Inferior parietal cortex (tissue), 1 donor: ENCODE data around the gene CCDC27.

Experiments
- DNase-seq: peaks from one replicate; pipeline ENCODE4 v3.0.0-alpha.2; 2016; ENCODE audit errors: extremely low spot score

The CCDC27 gene

GRCh38 chr1:3774946-3775489 lies 22.8 kb downstream of the CCDC27 start:
- no peak for DNase-seq

- peak; percentile 44 for DNase-seq
Observed at GRCh38 chr1:3775490-3776230, 23.4 kb downstream of the CCDC27 start.

DNA sequence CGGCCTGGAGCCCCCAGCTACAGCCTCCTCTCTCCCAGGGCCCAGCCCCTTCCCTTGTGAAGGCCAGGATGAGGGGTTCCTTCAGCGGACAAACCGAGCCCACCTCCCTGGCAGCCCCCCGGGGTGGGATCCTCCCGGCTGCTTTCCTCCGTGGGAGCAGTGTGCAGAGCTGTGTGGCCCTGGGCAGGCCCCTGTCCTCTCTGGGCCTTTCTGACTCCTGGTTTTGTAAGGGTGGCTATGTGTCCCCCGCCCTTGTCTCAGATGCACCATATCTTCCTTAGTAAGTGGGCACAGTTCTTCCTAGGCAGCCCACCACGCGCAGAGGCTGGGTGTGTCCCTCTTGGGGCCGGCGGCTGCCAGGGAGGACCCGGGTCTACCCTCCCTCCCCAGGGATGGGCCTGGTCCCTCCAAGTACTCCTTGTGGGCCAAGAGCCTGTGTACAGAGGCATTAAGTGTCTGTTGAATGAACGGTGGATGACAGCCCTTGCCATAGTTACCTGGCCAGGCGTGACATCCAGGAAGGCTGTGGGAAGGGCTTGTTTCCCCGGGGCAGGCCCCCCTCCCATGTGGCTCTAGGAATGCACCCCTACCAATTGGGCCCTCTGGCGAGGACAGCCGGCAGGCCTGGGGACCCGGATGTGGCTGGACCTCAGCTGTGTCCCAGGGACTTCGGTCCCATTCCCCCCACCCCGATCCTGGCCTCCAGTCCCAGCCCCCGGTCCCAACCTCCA lies 24.1 kb downstream of the CCDC27 start:
- DNase-seq: no peak

DNA sequence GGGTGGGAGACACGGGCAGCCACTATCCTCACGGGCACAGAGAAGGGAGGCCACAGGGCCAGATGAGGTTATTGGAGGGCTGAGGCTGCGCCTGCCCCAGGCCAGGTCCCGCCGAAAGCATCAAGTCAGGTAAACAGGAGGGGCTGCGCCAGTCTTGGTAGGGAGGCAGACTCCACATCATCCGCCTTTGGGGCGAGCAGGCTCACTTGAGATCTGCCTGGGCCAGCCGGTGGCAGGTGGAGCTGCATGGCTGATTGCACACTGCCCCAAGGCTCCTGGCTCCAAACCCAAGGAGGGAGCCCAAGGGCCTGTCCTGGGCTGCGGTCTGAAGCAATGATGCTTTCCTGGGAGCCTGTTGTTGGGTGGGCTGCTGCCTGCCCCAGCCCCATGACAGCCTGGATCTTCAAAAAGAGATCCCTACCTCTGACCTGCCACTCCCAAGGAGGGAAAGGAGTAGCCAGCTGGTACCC lies 24.9 kb downstream of the CCDC27 start:
- DNase-seq: no peak

DNA sequence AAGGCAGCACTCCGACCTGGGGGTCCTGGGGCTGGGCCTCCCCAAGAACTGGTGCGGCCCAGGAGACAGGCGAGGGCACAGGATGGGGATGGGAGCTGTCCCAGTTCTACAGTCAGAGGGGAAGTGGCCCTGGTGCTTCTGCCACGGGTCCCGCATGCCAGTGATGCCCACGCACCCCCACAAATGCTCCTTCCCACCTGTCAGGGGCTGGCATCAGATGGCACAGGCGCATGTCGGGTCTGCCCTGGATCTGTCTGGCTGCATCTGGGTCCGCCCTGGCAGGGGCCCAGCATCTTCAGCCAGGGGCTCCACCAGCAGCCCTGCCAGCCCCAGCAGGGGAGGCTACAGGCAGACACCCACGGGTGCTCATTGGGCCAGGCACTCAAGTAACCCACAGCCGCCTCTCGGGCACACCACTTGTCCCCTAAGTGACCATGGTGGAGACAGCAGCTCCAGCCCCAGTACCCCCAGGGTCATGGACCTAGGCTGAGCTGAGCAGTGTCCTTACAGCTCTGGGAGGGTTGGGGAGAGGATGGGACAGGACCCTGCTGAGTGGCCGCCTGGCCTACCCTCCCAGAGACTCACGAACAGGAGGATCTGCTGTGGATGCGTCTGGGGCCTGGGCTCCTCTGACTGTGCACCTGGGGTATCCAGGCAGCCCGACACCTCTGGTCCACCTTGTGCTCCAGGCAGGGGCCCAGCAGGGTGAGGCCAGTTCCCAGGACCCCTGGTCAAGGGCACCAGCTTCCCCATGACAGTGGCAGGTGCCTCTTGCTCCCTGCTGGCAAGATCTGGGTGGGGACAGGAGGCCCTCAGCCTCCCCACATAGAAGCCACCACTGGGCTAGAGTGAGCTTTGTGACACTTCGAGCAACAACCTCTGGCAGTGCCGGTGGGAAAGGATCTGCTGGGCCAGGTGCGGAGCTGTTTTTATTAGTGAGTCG lies 25.7 kb downstream of the CCDC27 start:
- no peak for DNase-seq

- DNase-seq: no peak
Observed at GRCh38 chr1:3778590-3779264, 26.5 kb downstream of the CCDC27 start.

- no peak for DNase-seq
Observed at GRCh38 chr1:3779265-3779911, 27.1 kb downstream of the CCDC27 start.

- no peak for DNase-seq
Observed at GRCh38 chr1:3779912-3780416, 27.7 kb downstream of the CCDC27 start.

GRCh38 chr1:3780901-3781300 lies 28.7 kb downstream of the CCDC27 start:
- no peak for DNase-seq

GRCh38 chr1:3783651-3784474 lies 31.6 kb downstream of the CCDC27 start:
- no peak for DNase-seq

- no peak for DNase-seq
Observed at GRCh38 chr1:3785045-3785444, 32.8 kb downstream of the CCDC27 start.

DNA sequence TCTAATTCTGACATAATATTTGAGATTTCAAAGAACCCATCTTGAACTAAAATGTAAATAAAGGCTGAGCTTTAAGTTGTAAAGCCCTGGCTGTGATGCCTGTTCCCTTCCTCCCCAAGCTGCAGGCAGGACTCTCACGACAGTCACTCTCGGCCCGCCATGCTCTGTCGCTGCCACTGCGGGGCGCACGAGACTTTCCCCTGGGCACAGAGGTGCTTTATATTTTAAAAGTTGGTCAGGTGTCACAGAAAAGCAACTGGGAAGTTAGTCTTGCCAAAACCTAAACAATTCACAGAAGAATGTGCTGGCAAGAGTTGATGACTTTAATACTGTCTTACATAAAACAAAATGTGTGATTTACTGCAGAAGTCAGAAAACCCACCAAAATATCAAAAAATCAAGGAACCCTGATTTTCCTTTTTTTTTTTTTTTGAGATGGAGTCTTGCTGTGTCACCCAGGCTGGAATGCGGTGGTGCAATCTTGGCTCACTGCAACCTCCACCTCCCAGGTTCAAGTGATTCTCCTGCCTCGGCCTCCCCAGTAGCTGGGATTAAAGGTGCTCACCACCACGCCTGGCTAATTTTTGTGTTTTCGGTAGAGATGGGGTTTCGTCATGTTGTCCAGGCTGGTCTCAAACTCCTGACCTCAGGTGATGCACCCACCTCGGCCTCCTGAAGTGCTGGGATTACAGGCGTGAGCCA lies 33.4 kb downstream of the CCDC27 start:
- DNase-seq: no peak

GRCh38 chr1:3786468-3787348 lies 34.5 kb downstream of the CCDC27 start:
- no peak for DNase-seq

GRCh38 chr1:3787349-3787715 lies 35.1 kb downstream of the CCDC27 start:
- no peak for DNase-seq

GRCh38 chr1:3787745-3788605 lies 35.7 kb downstream of the CCDC27 start:
- DNase-seq: no peak

DNA sequence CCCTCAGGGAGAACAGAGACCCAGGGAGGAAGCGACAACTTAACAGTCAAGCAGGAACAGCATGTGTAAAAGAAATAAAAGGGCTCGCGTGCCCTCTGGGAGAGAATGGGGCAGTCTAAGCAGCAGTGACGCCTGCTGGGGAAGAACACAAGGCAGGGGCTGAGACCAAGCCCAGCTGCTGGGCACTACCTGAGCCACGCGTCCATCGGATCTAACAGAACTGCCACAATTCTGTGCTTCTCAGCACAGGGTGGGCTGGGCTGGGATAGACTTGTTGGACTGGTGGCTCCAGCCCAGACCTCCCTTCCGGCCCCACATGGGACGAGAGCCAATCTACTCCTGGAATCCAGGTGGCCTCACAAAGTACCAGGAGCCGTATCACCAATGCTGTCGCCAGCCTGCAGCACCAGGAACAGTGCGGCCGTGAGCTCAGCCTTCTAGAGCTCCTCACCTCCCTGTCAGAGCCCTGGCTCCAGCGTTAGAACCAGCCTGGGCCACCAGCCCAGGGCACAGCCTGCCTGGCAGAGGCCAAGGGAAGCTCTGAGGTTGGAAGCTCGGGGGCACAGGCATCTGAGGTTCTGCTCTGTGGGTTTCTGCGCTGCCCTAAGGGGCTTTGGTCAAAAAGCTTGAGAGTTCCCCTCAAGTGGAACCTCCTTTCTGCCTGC lies 36.6 kb downstream of the CCDC27 start:
- no peak for DNase-seq
